Natural killer cell (primary cell): ENCODE results near the gene PXMP2. TPM values are rescaled to one million over a fixed set of nuclear protein-coding genes. Genes with fewer than 3 reads are reported as not detected.
"Not testable (repeated sequence)": the region's sequence is repeated elsewhere in the genome, so short reads cannot be mapped to it uniquely, and the experiment has no call there.

Experiments
- ATAC-seq, 3 donors: fragments of 150-1000 bp in 2 of 3; fragments of 200-7000 bp in 1 of 3; cut with Tn5 transposase; 1 replicate in 1 of 3; 2 replicates in 2 of 3; pipeline ENCODE4 v1.10.0; 2021; ENCODE audit warnings: mild to moderate bottlenecking in 2 of 3, moderate library complexity in 2 of 3
- DNase-seq, 2 donors: peaks; one replicate each; pipeline versions ENCODE4 v3.0.0 to v3.0.0-alpha.2; 2013 to 2021; ENCODE audit warnings: mixed read lengths in 1 of 2
- H3K27ac ChIP-seq: one replicate; pipeline ENCODE4 v1.5.1; 2013; ENCODE audit warnings: mild to moderate bottlenecking, low read length
- H3K27me3 ChIP-seq: one replicate; pipeline ENCODE4 v1.6.1; 2013; ENCODE audit warnings: low read length; ENCODE audit not compliant: control insufficient read depth, insufficient read depth
- H3K36me3 ChIP-seq: one replicate; pipeline ENCODE4 v1.6.1; 2013; ENCODE audit warnings: low read length; ENCODE audit not compliant: control insufficient read depth, insufficient read depth
- H3K4me1 ChIP-seq: one replicate; pipeline ENCODE4 v1.6.1; 2013; ENCODE audit warnings: low read length; ENCODE audit not compliant: control insufficient read depth, insufficient read depth
- H3K4me3 ChIP-seq: one replicate; pipeline ENCODE4 v1.5.1; 2013; ENCODE audit warnings: low read length
- H3K9me3 ChIP-seq: one replicate; pipeline ENCODE4 v1.6.1; 2013; ENCODE audit warnings: low read length; ENCODE audit not compliant: control insufficient read depth, insufficient read depth
- H3K27ac Mint-ChIP-seq, 2 donors: one replicate each; pipeline ENCODE4 v1.8.0; 2022; ENCODE audit warnings: mild to moderate bottlenecking in 2 of 2, mixed read lengths in 2 of 2, moderate library complexity in 1 of 2
- H3K27me3 Mint-ChIP-seq, 2 donors: one replicate each; pipeline ENCODE4 v1.8.0; 2022; ENCODE audit warnings: low read depth in 2 of 2, mixed read lengths in 2 of 2
- H3K36me3 Mint-ChIP-seq: one replicate; pipeline ENCODE4 v1.8.0; 2022; ENCODE audit warnings: mixed read lengths
- H3K4me1 Mint-ChIP-seq, 2 donors: one replicate each; pipeline ENCODE4 v1.8.0; 2022; ENCODE audit warnings: mixed read lengths in 2 of 2
- H3K4me3 Mint-ChIP-seq: one replicate; pipeline ENCODE4 v1.8.0; 2022; ENCODE audit warnings: mild to moderate bottlenecking, moderate library complexity, mixed read lengths
- H3K9me3 Mint-ChIP-seq, 2 donors: one replicate each; pipeline ENCODE4 v1.8.0; 2022; ENCODE audit warnings: mixed read lengths in 2 of 2
- WGBS: methylation state at CpG from one replicate; pipeline ENCODE4 v1.1.7; 2013; ENCODE audit warnings: missing lambda C conversion rate; ENCODE audit not compliant: insufficient coverage; 5-methylcytosine and 5-hydroxymethylcytosine counted together
- intact Hi-C: fragments of 100-400 bp; cut with micrococcal nuclease; formaldehyde crosslinking; loops from one replicate; pipeline ENCODE4 v1.14.2; 2022
- total RNA-seq, 4 donors: library from RNA; stranded (reverse); fragments of 120-200 nt in 1 of 4; gene quantifications; one replicate each; pipeline versions ENCODE4 v1.2.3 to v1.2.4, GENCODE V29; 2013 to 2022
- TF ChIP-seq, protein P1 (sequence below): fragments of 200-600 bp; IDR thresholded peaks from one replicate; pipeline ENCODE4 v1.8.0; 2022; ENCODE audit warnings: antibody characterized with exemption

Gene PXMP2
- total RNA-seq, 3 donors from 2014 or later (not counting 1 experiment from before 2014, with no cell fraction given) = 3.6 to 6.2 (median 5.1) TPM

GRCh38 chr12:132694888-132695287 is 7.5 kb downstream of the PXMP2 start:
- H3K27ac ChIP-seq, H3K9me3 ChIP-seq, H3K4me3 ChIP-seq, H3K4me1 Mint-ChIP-seq, H3K4me3 Mint-ChIP-seq, intact Hi-C loops, H3K9me3 Mint-ChIP-seq, H3K27me3 Mint-ChIP-seq, H3K36me3 Mint-ChIP-seq, H3K36me3 ChIP-seq, H3K4me1 ChIP-seq, DNase-seq, H3K27me3 ChIP-seq, H3K27ac Mint-ChIP-seq, ATAC-seq: not testable (repeated sequence)
- WGBS = 96% methylated on average over 3 of the region's 3 CpGs

DNA sequence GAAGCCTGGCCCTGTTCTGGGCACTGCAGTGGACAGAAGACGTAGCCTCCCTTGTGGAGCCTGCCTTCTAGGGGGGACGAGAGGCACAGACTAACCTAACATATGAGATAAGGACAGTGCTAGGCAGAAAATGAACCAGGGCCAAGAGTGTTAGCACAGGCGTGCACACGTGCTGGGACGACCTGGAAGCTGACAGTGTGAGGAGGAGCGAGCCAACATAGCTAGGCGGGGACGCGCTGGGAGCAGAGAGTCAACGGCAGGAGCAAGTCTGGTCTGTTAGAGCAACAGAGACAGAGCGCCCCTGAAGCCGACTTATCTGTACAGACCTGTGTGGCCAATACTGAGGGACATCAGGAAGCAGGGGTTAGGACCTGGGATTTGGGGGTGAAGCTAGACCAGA is 8.0 kb downstream of the PXMP2 start:
- Mint-ChIP-seq H3K27me3 (no peaks in the 10 kb centered on the region), H3K4me3 (no peak overlapping the region), H3K4me1 (no peaks in the 10 kb centered on the region), H3K36me3 (no peaks in the 10 kb centered on the region), H3K9me3 (no peaks in the 10 kb centered on the region), H3K27ac (no peak overlapping the region)
- no peak overlapping the region for H3K4me3 ChIP-seq
- DNase-seq (no peak), ATAC-seq (no peak)
- intact Hi-C loops = no loop called here
- no peaks in the 10 kb centered on the region for H3K27me3 ChIP-seq
- no peaks in the 10 kb centered on the region for H3K36me3 ChIP-seq
- no peaks in the 10 kb centered on the region for H3K4me1 ChIP-seq
- no peaks in the 10 kb centered on the region for H3K9me3 ChIP-seq
- TF ChIP-seq, protein P1, sequence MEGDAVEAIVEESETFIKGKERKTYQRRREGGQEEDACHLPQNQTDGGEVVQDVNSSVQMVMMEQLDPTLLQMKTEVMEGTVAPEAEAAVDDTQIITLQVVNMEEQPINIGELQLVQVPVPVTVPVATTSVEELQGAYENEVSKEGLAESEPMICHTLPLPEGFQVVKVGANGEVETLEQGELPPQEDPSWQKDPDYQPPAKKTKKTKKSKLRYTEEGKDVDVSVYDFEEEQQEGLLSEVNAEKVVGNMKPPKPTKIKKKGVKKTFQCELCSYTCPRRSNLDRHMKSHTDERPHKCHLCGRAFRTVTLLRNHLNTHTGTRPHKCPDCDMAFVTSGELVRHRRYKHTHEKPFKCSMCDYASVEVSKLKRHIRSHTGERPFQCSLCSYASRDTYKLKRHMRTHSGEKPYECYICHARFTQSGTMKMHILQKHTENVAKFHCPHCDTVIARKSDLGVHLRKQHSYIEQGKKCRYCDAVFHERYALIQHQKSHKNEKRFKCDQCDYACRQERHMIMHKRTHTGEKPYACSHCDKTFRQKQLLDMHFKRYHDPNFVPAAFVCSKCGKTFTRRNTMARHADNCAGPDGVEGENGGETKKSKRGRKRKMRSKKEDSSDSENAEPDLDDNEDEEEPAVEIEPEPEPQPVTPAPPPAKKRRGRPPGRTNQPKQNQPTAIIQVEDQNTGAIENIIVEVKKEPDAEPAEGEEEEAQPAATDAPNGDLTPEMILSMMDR = no peak
- no peak overlapping the region for H3K27ac ChIP-seq
- 97% methylated on average over 12 of the region's 12 CpGs for WGBS

DNA sequence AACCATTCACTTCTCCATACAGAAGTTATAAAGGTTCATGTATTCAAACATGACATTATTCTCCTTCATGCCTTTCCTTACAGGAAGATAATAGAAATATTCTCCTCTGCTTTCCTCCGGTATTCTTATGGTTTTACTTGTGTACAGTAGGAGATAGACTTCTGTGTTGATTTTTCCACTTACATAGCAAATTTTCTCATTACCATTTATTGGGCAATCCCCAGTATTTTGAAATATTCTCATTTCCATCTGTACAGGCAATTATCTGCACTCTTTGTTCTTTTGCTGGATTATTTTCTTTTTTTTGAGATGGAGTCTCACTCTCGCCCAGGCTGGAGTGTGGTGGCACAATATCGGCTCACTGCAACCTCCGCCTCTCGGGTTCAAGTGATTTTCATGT is 11.0 kb downstream of the PXMP2 start:
- Mint-ChIP-seq H3K36me3 (no peaks in the 10 kb centered on the region), H3K9me3 (no peaks in the 10 kb centered on the region), H3K27ac (no peak overlapping the region), H3K27me3 (no peaks in the 10 kb centered on the region), H3K4me3 (no peak overlapping the region), H3K4me1 (peaks cover 0 to 3% of the 10 kb centered on the region in 2 donors)
- intact Hi-C loops = no loop called here
- Histone ChIP-seq H3K4me3 (no peak overlapping the region), H3K27ac (no peak overlapping the region), H3K9me3 (no peaks in the 10 kb centered on the region), H3K4me1 (no peaks in the 10 kb centered on the region), H3K36me3 (no peaks in the 10 kb centered on the region), H3K27me3 (no peaks in the 10 kb centered on the region)
- ATAC-seq = no peak
- 99% methylated on average over 4 of the region's 5 CpGs for WGBS
- TF ChIP-seq, protein P1 = no peak
- no peak for DNase-seq

- Mint-ChIP-seq H3K36me3 (no peaks in the 10 kb centered on the region), H3K27ac (no peak overlapping the region), H3K4me3 (no peak overlapping the region), H3K27me3 (no peaks in the 10 kb centered on the region), H3K4me1 (peaks cover 0 to 9% of the 10 kb centered on the region in 2 donors), H3K9me3 (no peaks in the 10 kb centered on the region)
- DNase-seq (no peak), ATAC-seq (no peak)
- H3K27ac ChIP-seq = no peak overlapping the region
- no peaks in the 10 kb centered on the region for H3K9me3 ChIP-seq
- H3K4me3 ChIP-seq = no peak overlapping the region
- no peaks in the 10 kb centered on the region for H3K4me1 ChIP-seq
- WGBS = 81% methylated on average over 10 of the region's 10 CpGs
- TF ChIP-seq, protein P1 = no peak
- H3K27me3 ChIP-seq = no peaks in the 10 kb centered on the region
- intact Hi-C loops = no loop called here
- no peaks in the 10 kb centered on the region for H3K36me3 ChIP-seq
Measured at GRCh38 chr12:132700212-132700822, 12.9 kb downstream of the PXMP2 start.
